Measurements from ENCODE around the gene POLR2C.

- TF ChIP-seq CTCF (IDR thresholded peaks at IDR 0.05): no peak
- TF ChIP-seq POLR2A (IDR thresholded peaks at IDR 0.05): no peak
Observed at GRCh38 chr16:57500578-57501111, 38.2 kb downstream of the POLR2C start.
